GM12865 (cell line): ENCODE measurements around the gene B3GAT2.

Experiments used
- DNase-seq: peaks from one replicate; pipeline ENCODE4 v3.0.0; 2010; ENCODE audit warnings: low read depth
- H3K4me3 ChIP-seq: 2 replicates; pipeline ENCODE4 v1.5.1; 2011; ENCODE audit warnings: mild to moderate bottlenecking, low read depth, low read length, control low read depth
- CTCF ChIP-seq: IDR thresholded peaks from 2 replicates; pipeline ENCODE4 v1.5.1; 2011; ENCODE audit warnings: low read length, control low read depth, low read depth, inconsistent platforms; ENCODE audit not compliant: insufficient read depth; ENCODE audit errors: missing control alignments

B3GAT2 gene

GRCh38 chr6:70860920-70861319 lies 95.9 kb downstream of the B3GAT2 start:
- no peak overlapping the region for H3K4me3 ChIP-seq
- no peak for TF ChIP-seq CTCF
- DNase-seq = no peak

GRCh38 chr6:70860045-70860444 lies 96.8 kb downstream of the B3GAT2 start:
- no peak for TF ChIP-seq CTCF
- no peak overlapping the region for H3K4me3 ChIP-seq
- DNase-seq = no peak

GRCh38 chr6:70857387-70858077 lies 99.3 kb downstream of the B3GAT2 start:
- DNase-seq = peak; percentile 66
- H3K4me3 ChIP-seq = no peak overlapping the region
- TF ChIP-seq CTCF = no peak

GRCh38 chr6:70852667-70853246 lies 104.1 kb downstream of the B3GAT2 start:
- TF ChIP-seq CTCF = no peak
- H3K4me3 ChIP-seq = no peak overlapping the region
- DNase-seq = no peak

GRCh38 chr6:70849348-70850069 lies 107.4 kb downstream of the B3GAT2 start:
- no peak for DNase-seq
- H3K4me3 ChIP-seq = no peak overlapping the region
- TF ChIP-seq CTCF = no peak

GRCh38 chr6:70847106-70848084 lies 109.5 kb downstream of the B3GAT2 start:
- no peak for DNase-seq
- no peak for TF ChIP-seq CTCF
- H3K4me3 ChIP-seq = no peak overlapping the region
